Renal pelvis (tissue), 4 donors: Measurements from ENCODE around the gene KIRREL3. TPM values are rescaled to one million over a fixed set of nuclear protein-coding genes. Genes with fewer than 3 reads are reported as not detected.

Source experiments
- DNase-seq: peaks from one replicate; pipeline ENCODE4 v3.0.0-alpha.2; 2013
- polyA plus RNA-seq, 3 donors: library from polyadenylated mRNA; unstranded; fragments of 120-200 nt; gene quantifications; one replicate each; pipeline ENCODE4 v1.2.1, GENCODE V29; 2013; ENCODE audit not compliant: insufficient read length in 3 of 3

KIRREL3 gene
- polyA plus RNA-seq, 3 donors, result 1.6 to 1.8 (median 1.7) TPM

DNA sequence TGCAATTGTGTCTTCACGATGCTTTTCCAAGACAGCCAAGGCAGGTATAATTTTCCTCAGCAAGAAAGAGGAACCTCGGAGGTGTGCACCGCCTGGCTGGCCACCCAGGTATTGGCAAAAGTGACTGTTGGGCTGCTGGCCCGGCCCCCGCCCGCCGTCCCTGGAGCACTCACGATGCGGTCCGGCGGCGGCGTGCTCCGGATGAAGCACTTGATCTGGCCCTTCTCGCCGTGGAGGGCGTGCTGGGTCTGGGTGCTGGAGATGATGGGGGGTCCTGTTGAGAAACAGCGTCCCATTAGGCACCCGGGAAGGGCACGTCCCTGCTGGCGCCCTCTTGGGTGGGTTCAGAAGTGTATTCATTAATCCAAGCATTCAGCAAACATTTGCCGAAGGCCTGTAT is 560.3 kb downstream of the KIRREL3 start:
- no peak for DNase-seq

DNA sequence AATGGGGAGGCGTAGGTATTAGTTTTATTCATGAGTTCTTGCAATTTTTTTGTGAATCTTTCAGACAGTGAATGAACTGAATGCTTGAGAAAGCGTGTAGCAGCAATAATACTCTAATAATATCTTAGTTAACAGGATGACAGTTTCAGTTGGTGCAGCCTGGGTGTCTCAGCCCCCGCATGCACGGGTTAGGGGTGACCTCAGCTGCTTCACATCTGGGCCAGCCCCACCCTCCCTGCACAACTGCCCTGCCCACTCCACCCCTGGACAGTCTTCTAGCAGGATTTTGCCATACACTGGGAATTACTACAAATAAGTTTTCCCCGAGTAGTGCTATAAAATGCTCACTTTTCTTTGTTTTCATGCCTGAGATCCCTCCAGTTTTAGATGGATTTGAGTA is 561.9 kb downstream of the KIRREL3 start:
- no peak for DNase-seq

DNA sequence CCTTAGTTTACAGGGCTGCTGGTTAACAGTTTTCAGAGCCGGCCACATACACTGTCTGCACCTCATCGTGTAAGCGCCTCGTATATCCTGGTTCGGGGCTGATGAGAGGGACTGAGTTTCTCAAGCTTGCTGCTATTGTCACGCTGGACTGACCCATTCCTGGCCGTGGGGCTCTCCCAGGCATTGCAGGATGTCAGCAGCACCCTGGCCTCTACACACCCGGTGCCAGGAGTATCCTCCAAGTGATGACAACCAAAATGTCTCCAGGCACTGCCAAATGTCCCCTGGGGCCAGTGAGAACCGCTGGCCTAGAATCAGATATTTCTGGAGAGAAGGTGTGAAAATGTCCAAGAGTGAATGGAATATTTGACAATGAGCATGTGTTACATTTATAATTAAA is 562.3 kb downstream of the KIRREL3 start:
- DNase-seq, result no peak

DNA sequence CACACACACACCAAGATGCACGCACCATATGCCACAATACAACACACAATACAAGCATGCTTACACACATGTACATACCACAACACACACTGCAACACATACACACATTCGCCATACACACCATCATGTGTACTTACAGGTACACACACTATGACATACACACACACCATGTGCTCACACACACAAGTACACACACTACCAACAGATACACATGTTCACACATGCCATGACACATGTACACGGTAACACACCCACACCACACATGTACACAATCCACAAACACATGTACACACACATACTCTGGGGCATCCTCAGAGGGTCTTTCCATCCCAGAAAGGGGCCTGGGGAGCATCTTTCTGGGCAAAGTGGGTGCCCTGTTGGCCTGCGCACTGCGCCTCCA is 562.8 kb downstream of the KIRREL3 start:
- DNase-seq, result no peak

DNA sequence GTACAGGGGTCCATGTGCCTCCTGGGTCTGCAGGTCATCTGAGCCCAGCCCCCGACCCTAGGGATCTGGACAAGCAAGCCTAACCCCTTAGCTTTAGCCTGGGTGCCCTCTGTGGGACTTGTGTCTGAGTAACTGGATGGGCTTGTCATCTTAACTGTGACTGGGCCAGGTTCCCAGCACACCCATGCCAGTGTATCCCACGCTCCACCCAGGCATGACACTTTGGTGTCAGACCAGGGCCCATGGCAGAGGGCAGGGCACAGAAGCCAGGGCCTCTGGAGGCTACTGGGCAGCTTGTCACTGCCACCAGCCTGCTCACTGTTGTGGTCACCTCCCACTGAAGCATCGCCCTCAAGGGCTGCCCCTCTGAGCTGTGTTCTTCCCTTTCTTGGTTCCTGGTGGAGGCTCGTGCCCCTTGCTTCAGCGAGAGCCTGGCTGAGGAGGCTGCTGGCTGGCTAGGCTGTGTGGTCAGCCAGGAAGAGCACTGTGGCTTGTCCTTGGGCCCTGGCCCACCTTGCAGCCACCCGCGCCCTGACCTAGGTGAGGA is 564.3 kb downstream of the KIRREL3 start:
- no peak for DNase-seq

DNA sequence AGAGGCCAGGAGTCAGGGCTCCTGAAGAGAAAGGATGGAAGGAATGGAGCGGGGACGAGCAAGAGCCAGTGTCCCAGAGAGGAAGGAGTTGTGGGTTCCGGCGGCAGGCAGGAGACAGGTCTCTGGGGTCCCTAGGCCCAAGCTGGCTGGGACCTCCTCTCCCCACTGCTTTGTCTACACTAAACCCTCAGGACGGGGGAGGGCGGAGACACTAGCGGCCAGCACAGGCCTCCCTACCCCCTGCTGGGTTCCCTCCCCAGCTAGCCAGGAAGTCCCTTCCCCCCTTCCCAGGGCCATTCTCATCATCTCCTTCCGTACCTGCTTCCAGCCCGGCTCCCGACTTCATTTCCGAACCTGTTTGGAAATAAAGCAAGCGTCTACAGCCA is 565.6 kb downstream of the KIRREL3 start:
- DNase-seq, result no peak

DNA sequence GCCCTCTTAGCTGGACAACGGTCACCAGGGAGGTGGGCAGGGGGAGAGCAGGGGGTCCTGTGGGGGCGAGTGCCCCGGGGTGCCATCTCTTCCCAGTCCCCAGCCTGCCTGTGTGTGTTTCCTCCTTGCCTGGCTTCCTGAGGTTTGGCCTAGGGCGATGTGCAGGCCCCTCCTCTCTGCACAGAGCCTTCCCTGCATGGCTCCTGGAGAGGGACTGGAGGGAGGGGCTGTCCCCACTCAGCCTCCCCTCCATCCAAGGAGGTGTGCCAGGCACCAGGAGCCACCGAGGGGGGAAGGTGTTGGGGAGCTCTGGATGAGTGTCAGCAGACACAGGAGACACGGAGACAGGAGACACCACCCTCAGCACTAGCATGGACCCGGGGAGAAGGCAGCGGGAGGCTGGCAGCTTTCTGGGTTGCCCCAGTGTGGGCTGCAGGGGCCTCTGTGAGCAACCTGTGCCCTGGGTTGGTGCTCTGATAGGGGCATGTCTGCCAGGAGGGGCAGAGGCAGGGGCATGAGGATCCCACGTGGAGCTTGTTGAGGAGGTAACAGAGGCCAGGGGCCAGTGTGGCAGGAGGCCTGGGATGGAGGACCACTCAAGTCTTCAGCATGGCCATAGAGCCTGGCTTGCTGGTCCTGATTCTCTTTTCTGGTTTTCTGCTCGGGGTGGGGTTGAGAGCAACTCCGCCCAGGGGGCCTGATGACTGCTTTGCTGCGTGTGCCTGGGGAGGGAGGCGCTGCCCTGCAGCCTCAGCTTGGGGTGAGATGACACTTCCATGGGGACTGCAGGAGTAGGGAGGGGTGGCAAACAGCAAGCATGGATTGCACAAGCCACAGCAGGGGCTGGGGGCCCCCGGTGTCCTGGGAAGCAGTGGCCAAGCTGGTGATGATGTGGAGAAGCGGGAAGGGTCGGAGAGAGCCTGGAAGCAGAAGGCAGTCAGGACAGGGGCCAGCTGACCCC is 566.3 kb downstream of the KIRREL3 start:
- DNase-seq, result no peak

DNA sequence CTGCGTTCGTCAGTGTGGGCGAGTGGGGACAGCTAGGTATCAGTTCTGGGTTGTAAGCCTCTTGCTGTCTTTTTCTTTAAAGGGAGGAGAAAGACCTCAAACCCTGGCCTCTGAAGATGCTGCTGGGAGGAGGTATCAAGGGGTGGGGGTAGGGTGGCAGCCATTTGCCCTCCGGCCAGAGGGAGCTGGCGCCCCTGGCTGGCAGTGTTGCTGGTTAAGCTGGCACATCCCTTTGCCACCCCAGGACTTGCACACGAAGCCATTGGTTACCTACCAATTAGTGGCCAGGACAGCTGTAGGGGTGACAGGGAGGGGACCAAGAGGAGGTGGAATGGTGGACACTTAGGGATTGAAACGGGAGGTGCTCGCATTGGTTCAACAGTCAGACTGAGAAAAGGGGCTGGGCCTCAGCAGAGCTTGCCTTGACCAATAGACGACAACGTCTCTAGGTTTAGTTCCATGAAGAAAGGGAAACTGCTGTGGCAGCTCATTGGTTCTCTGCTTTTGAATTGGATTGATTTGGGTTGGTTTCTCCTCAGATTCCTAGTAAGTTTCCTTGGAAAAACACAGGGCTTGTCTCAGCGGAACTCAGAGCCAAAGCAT is 567.2 kb downstream of the KIRREL3 start:
- DNase-seq, result no peak

DNA sequence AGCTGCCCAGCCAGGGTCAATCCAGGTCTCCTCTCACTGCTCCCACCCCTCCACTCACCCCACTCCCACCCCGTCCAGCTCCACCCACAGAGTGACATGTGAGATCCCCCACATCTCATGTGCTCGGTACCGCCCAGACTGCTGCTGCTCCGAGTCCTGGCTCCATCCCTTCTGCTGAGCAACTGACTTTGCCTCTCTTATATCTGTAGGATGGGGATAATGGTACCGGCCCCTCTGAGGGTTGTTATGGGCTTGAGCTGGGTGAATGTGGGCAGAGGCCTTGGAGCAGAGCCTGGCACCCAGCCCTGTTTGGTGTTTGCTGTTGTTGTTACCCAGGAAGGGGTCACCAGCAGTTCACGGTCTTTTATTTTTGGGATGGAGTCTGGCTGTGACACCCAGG is 568.0 kb downstream of the KIRREL3 start:
- DNase-seq, result no peak

DNA sequence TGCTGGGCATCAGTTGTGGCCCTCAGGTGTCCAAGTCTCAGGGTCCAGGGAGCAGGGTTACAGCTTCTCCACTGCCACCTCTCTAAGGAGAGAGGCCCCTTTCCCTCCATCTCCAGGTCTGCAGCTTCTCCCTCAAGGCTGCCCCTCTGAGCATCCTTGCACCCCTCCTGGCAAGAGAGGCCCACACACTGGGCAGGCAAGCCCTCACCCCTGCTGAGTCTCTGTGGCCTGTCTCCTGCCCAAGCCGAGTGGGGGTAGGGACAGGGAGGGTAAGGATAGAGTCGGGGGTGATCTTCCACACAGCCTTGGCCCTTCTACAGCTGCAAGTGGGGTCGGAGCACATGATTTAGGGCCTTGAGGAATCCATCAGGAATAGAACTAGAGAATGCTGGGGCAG is 568.5 kb downstream of the KIRREL3 start:
- DNase-seq, result no peak

DNA sequence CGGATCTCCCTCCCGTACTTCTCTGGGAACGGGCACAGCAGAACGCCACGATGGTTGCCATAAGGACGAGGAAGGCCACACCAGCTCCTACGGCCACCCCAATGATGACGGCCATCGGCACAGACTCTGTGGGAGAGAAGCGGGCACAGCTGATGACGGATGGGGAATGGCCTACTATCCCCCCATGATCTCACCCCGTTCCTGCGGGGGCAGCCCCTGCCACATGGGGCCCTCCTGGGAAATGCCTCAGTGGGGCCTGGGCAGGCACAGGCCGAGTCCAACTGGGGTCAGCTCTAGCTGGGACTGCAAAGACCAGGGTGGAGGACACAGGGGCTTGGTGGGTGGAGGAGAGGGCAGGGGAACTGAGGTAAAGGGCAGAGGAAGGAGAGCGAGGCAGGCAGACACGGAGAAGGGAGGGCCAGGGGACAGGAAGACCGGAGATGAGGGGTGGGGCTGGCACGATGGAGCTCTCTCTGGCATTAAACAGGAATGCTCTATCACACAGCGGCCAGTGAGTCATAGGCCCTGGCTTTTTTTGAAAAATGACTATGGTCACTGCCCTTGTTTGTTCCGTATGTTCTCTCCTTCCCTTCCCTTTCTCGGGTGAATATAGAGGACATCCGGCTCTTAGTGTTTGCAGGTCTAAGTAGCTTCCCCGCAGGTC is 569.0 kb downstream of the KIRREL3 start:
- no peak for DNase-seq

DNA sequence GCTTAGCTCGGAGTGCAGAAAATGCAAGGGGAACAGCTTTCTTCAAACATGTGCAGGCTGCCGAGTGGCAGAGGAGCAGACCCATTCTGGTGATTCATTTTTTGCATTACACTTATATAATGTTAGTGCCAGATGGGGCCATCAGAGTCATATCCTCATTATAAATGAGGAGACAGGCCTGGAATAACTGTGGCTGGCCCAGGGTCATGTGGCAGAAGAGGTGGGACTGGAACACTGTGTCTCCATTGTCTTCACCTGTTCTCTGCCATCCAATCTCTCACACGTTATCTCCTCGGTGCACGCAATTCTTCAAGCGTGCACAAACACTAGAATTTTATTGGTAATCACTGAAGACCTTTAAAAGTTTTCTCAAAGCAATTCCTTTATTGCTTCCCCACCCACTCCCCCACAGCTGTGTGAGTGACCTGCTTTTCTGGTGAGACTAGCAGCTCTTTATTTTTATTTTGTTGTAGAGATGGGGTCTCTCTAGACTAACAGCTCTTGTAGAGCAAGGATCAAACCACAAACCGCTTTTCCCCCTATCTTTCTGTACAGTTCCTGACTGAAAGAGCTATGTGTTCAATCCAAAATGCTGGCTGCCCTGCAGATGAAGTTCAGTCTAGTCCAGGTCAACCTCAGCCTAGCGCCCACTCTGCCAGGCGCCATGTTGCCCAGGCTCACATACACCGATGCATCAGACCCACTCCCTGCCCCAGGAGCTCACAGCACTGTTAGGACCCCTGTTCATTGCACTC is 569.8 kb downstream of the KIRREL3 start:
- DNase-seq, result no peak

DNA sequence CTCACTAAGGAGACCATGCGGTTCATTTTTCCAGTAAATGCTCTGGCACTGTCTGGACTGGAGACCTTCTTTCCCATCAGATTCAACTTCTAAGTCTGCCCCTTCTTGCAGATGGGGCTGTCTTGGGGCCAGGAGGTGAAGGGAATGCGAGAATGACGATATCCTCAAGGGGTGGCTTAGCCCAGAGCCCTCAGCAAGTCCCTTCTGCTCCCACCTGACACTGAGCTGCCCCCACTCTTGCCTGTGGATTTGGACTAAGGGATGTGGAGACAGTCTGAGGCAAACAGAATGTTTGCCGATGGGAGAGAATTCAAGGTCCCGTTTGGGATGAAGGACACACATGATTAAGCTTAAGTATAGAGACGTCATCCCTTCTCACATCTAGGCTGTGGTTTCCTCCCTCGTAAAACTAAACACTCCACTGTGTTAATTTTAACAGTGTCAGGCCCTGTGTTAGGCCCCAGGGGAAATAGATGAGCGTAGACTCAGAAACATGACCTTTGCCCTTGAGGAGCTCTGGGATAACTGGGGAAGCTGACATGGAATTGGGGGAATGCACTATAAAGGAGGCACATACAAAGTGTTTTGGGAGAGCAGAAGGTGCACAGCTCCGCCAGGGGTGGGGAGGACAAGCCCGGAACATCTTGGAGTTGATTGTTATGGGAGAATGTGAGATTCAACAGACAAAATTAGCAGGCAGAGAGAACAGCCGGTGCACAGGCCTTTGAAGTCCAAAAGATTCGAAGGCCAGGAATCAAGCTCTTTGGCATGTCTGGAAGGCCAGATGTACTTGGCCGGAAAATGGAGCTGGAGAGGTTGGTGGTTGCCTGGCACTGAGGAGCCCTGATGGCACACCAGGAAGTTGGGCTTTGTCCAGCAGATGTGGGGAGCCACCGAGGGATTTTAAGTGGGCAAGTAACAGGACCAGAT is 573.5 kb downstream of the KIRREL3 start:
- DNase-seq, result peak; percentile 29

DNA sequence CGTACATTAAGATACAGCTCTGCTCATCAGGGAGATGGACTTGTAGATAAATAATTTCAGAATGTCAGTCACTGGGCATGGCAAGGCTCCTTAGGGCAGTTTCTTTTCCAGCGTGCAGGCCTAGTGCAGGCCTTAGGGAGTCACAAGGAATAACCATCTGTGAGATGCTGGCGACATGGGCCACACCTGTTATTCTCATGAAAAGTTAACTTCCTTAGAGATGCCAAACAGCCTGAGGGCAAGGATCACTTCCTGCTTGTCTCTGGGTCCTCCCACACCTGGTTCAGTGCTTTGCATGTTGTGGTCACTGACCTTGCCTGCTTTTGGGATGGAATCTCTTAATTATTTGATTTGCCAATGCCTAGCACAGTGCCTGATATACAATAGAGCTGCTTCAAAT is 574.5 kb downstream of the KIRREL3 start:
- no peak for DNase-seq

DNA sequence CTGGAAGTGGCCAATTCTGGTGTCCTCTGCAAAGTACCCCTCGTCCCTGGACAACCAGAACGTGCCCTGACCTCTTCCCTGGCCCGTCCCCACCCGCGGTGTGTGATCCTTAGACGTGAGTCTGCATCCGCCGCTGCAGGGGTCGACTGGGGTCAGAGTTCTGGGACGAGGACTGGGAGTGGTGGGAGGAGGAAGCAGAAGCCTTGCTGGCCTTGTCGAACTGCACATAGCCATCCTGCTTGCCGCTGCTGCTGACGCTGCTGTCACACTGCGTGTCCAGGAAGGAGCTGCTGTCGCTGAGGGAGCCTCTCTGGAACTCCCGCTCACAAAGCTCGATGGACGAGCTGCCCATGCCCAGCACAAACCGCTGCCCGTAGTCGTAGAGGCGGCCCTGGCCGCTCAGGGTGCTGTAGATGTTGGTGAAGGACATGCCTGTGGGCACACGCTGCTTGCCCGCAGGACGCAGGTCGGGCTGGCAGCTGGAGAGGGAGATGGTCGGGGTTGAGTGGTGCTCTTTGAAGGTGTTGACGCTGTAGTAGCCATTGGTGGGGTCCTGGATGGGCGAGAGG is 576.0 kb downstream of the KIRREL3 start:
- no peak for DNase-seq

DNA sequence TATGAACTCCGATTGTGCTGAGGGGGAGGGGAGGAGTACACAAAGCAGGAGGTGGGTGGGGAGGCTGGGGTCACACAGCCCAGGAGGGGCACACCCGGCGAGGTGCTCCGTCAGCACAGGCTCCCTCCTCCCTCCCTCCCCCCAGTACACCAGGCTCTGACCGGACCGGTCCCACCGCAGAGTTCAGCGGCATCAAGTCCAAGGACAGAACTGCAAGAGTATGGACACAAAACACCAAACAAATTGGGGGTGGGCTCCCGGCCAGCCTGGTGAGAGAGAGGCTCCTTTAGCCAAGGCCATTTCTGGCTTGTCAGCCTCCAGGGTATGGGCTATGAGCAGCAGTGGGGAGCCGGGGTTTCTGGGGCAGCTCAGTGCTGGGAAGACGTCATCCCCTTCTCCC is 576.8 kb downstream of the KIRREL3 start:
- no peak for DNase-seq

DNA sequence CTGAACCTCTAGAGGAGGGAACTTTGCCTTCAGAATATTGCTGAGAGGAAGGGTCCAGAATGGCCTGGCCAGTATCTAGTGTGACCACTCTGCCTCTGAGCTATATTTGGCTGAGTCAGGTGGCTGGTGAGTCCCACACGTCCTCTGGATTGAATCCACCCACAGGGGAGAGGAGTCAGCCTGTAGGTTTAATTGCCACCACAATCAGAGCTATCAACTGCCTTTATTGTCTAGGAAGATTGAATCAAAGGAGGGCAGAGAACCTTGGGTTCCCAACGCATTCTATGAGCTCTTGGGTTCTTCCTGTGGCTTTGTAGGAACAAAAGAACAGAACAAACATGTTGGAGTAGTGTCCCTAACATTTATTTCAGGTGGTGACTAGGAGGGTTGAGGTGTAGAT is 577.4 kb downstream of the KIRREL3 start:
- no peak for DNase-seq

DNA sequence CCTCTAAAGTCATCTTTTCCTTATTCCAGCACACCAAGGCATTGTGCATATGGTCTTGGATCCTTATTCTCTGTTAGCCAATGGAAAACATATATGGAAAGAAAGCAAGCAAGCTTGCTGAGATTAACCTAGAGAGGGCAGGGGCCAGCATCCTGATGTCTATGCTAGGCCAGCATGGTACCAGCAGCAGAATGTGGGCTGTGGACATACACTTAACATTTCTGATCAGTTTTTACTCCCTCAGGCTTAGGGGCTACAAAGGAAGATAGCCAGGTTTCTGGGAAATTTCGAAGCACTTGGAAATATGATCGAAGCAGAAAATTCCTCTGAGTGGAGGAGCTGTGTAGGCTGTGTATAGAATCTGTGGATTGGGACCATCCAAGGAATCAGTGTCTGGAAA is 578.1 kb downstream of the KIRREL3 start:
- DNase-seq, result no peak

DNA sequence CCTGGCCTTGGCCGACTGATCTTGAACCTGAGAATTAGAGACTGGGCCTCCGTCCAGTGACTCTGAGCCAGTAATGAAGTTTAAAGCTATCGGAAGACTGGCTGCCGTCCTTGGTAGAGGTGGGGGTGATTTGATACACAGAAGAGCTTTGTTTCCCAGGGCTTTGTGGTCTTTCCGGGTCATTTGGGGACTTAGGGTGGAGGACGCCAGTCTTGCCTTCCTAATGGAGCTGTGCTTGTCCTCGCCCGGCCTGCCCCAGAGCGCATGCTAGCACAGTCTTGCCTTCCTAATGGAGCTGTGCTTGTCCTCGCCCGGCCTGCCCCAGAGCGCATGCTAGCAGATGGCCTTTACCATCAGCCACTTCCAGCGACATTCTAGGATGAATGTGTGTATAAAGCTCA is 579.3 kb downstream of the KIRREL3 start:
- DNase-seq, result no peak

DNA sequence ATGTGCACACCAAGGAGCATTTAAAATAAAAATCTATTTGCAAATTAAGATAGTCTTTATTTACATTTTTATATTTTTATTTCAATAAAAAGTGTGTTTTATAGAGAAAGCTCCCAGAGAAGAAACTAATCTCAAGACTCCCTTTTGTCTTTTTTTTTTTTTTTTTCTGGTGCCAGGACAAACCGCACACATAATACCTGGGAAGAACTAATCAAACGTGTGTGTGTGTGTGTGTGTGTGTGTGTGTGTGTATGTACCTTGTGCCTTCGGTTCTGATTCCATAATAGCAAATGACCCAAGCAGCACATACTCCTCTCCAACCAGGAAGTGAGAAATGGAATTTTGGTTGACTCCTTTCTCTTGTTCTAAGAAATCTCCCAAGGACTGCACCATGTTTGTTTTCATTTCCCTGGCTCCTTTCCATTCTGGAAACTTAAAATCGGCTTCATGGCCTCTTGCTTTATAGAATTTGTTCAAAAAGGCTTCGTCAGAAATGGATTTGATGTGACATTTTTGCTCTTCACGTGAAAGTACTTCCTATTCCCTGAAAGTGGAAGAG is 579.8 kb downstream of the KIRREL3 start:
- no peak for DNase-seq
